Measurements from ENCODE around the gene SEMA6A. TPM values are rescaled to one million over a fixed set of nuclear protein-coding genes. Genes with fewer than 3 reads are reported as not detected.
"Not testable (repeated sequence)": the region's sequence is repeated elsewhere in the genome, so short reads cannot be mapped to it uniquely, and the experiment has no call there.

Gene SEMA6A
- total RNA-seq, 1 donor from 2014 or later = 2.6 TPM

- no peaks in the 10 kb centered on the region for H3K9me3 Mint-ChIP-seq (ENCODE audit: unreplicated experiment)
- no peak overlapping the region for H3K4me3 Mint-ChIP-seq (ENCODE audit: unreplicated experiment)
- no peak overlapping the region for H3K27ac Mint-ChIP-seq (ENCODE audit: unreplicated experiment)
- no peaks in the 10 kb centered on the region for H3K36me3 Mint-ChIP-seq (ENCODE audit: unreplicated experiment)
- peaks cover 2% of the 10 kb centered on the region for H3K4me1 Mint-ChIP-seq (ENCODE audit: unreplicated experiment)
- no peaks in the 10 kb centered on the region for H3K27me3 Mint-ChIP-seq (ENCODE audit: unreplicated experiment)
- no peak for TF ChIP-seq CTCF (IDR thresholded peaks at IDR 0.05)
- no peak for DNase-seq (ENCODE audit: extremely low spot score, unreplicated experiment)
Observed at GRCh38 chr5:116553366-116553765, 21.3 kb downstream of the SEMA6A start.

GRCh38 chr5:116550082-116550481 is 24.5 kb downstream of the SEMA6A start:
- peaks cover 2% of the 10 kb centered on the region for H3K4me1 Mint-ChIP-seq (ENCODE audit: unreplicated experiment)
- no peaks in the 10 kb centered on the region for H3K36me3 Mint-ChIP-seq (ENCODE audit: unreplicated experiment)
- peaks cover 8% of the 10 kb centered on the region for H3K9me3 Mint-ChIP-seq (ENCODE audit: unreplicated experiment)
- no peak overlapping the region for H3K4me3 Mint-ChIP-seq (ENCODE audit: unreplicated experiment)
- no peak for DNase-seq (ENCODE audit: extremely low spot score, unreplicated experiment)
- TF ChIP-seq CTCF (IDR thresholded peaks at IDR 0.05) = no peak
- no peaks in the 10 kb centered on the region for H3K27me3 Mint-ChIP-seq (ENCODE audit: unreplicated experiment)
- H3K27ac Mint-ChIP-seq (ENCODE audit: unreplicated experiment) = no peak overlapping the region

GRCh38 chr5:116546743-116547124 is 27.9 kb downstream of the SEMA6A start:
- H3K4me3 Mint-ChIP-seq (ENCODE audit: unreplicated experiment) = no peak overlapping the region
- no peak overlapping the region for H3K27ac Mint-ChIP-seq (ENCODE audit: unreplicated experiment)
- H3K9me3 Mint-ChIP-seq (ENCODE audit: unreplicated experiment) = peaks cover 12% of the 10 kb centered on the region
- no peak for TF ChIP-seq CTCF (IDR thresholded peaks at IDR 0.05)
- no peaks in the 10 kb centered on the region for H3K36me3 Mint-ChIP-seq (ENCODE audit: unreplicated experiment)
- DNase-seq (ENCODE audit: extremely low spot score, unreplicated experiment) = no peak
- peaks cover 2% of the 10 kb centered on the region for H3K4me1 Mint-ChIP-seq (ENCODE audit: unreplicated experiment)
- peaks cover 2% of the 10 kb centered on the region for H3K27me3 Mint-ChIP-seq (ENCODE audit: unreplicated experiment)

GRCh38 chr5:116546033-116546742 is 28.4 kb downstream of the SEMA6A start:
- no peak overlapping the region for H3K27ac Mint-ChIP-seq (ENCODE audit: unreplicated experiment)
- H3K36me3 Mint-ChIP-seq (ENCODE audit: unreplicated experiment) = no peaks in the 10 kb centered on the region
- no peak overlapping the region for H3K4me3 Mint-ChIP-seq (ENCODE audit: unreplicated experiment)
- DNase-seq (ENCODE audit: extremely low spot score, unreplicated experiment) = no peak
- TF ChIP-seq CTCF (IDR thresholded peaks at IDR 0.05) = no peak
- peaks cover 2% of the 10 kb centered on the region for H3K27me3 Mint-ChIP-seq (ENCODE audit: unreplicated experiment)
- H3K4me1 Mint-ChIP-seq (ENCODE audit: unreplicated experiment) = no peaks in the 10 kb centered on the region
- H3K9me3 Mint-ChIP-seq (ENCODE audit: unreplicated experiment) = peaks cover 12% of the 10 kb centered on the region

GRCh38 chr5:116545465-116545864 is 29.2 kb downstream of the SEMA6A start:
- not testable (repeated sequence) for H3K4me3 Mint-ChIP-seq (ENCODE audit: unreplicated experiment); H3K27ac Mint-ChIP-seq (ENCODE audit: unreplicated experiment); DNase-seq (ENCODE audit: extremely low spot score, unreplicated experiment); H3K27me3 Mint-ChIP-seq (ENCODE audit: unreplicated experiment); H3K36me3 Mint-ChIP-seq (ENCODE audit: unreplicated experiment); H3K4me1 Mint-ChIP-seq (ENCODE audit: unreplicated experiment)
- H3K9me3 Mint-ChIP-seq (ENCODE audit: unreplicated experiment) = peaks cover 12% of the 10 kb centered on the region

Data from osteocyte (in vitro differentiated cells).